ENCODE results near the gene UBALD2. TPM values are rescaled to one million over a fixed set of nuclear protein-coding genes. Genes with fewer than 3 reads are reported as not detected.
"Not testable (repeated sequence)": the region's sequence is repeated elsewhere in the genome, so short reads cannot be mapped to it uniquely, and the experiment has no call there.

UBALD2 gene
- total RNA-seq, 2 donors from 2014 or later: 77.1 to 90.1 TPM

DNA sequence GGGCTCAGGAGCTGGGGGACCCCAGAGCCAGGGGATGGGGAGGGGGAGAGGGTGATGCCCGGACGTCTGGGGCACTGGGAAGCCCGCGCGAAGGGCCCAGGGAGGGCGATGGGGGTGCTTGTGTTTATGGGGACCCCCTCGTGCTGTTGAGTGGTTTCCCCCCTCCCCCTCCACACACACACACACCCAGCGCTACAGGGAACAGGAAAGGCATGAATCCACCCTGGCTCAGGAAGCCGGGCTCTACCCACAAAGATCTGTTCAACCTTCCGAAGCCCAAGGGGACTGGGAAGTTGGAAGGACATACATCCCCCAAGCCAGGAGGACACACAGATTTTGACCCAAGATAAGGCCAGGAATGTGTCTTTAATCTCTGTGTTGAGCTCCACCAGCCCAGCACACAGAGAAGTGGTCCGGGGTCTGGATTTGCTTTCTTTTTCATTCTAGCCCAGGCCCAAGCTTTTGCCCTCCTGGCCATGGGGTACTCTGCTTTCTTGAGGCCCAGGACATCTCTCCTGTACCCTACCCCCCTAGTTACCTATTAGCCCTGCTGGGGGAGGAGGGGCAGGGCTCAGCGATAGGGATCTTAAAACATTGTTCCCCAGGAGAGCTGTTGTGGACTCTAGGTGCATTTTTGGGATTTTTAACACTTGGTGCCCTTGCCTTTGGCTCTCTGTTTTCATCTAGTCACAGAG is 1.2 kb downstream of the UBALD2 start:
- Histone ChIP-seq H3K36me3 (no peaks in the 10 kb centered on the region), H3K9ac (ENCODE audit: low read depth in 2 of 2, low read length in 2 of 2) (peak overlapping the region; percentile 85 to 94), H3K9me3 (no peaks in the 10 kb centered on the region), H3K4me3 (peak overlapping the region; percentile 93), H3K27ac (peak overlapping the region; percentile 84), H3K27me3 (no peaks in the 10 kb centered on the region), H3K4me1 (peaks cover 43% of the 10 kb centered on the region)
- intact Hi-C loops (cut with DNase I): no loop called here
- TF ChIP-seq, protein P1, sequence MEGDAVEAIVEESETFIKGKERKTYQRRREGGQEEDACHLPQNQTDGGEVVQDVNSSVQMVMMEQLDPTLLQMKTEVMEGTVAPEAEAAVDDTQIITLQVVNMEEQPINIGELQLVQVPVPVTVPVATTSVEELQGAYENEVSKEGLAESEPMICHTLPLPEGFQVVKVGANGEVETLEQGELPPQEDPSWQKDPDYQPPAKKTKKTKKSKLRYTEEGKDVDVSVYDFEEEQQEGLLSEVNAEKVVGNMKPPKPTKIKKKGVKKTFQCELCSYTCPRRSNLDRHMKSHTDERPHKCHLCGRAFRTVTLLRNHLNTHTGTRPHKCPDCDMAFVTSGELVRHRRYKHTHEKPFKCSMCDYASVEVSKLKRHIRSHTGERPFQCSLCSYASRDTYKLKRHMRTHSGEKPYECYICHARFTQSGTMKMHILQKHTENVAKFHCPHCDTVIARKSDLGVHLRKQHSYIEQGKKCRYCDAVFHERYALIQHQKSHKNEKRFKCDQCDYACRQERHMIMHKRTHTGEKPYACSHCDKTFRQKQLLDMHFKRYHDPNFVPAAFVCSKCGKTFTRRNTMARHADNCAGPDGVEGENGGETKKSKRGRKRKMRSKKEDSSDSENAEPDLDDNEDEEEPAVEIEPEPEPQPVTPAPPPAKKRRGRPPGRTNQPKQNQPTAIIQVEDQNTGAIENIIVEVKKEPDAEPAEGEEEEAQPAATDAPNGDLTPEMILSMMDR (IDR thresholded peaks at IDR 0.05): no peak
- DNase-seq: peak; percentile 67

GRCh38 chr17:76267051-76267576 is 2.0 kb downstream of the UBALD2 start:
- Histone ChIP-seq H3K9me3 (no peaks in the 10 kb centered on the region), H3K4me1 (peaks cover 46% of the 10 kb centered on the region), H3K27ac (peak overlapping the region; percentile 84), H3K36me3 (no peaks in the 10 kb centered on the region), H3K4me3 (peak overlapping the region; percentile 93), H3K27me3 (no peaks in the 10 kb centered on the region), H3K9ac (ENCODE audit: low read depth in 2 of 2, low read length in 2 of 2) (peak overlapping the region in 1 of 2 donors; percentile 94)
- intact Hi-C loops (cut with DNase I): no loop called here
- no peak for DNase-seq
- TF ChIP-seq, protein P1 (IDR thresholded peaks at IDR 0.05): no peak

DNA sequence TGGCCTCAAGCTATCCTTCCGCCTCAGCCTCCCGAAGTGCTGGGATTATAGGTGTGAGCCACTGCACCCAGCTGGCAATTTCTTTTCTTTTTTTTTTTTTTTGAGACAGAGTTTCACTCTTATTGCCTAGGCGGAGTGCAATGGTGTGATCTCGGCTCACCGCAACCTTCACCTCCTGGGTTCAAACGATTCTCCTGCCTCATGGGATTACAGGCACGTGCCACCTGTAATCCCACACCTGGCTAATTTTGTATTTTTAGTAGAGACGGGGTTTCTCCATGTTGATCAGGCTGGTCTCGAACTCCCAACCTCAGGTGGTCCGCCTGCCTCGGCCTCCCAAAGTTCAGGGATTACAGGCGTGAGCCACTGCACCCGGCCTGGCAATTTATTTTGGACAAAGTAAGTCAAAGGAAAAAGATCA is 2.4 kb downstream of the UBALD2 start:
- H3K4me3 ChIP-seq; intact Hi-C loops (cut with DNase I); DNase-seq; H3K9me3 ChIP-seq; H3K36me3 ChIP-seq; H3K27me3 ChIP-seq: not testable (repeated sequence)
- peaks cover 50% of the 10 kb centered on the region for H3K4me1 ChIP-seq
- peak overlapping the region; percentile 57 to 58 for H3K9ac ChIP-seq (ENCODE audit: low read depth in 2 of 2, low read length in 2 of 2)
- H3K27ac ChIP-seq: peak overlapping the region; percentile 79

- intact Hi-C loops (cut with DNase I): no loop called here
- no peaks in the 10 kb centered on the region for H3K36me3 ChIP-seq
- DNase-seq: peak; percentile 77
- H3K9ac ChIP-seq (ENCODE audit: low read depth in 2 of 2, low read length in 2 of 2): peak overlapping the region; percentile 57 to 58
- H3K27me3 ChIP-seq: no peaks in the 10 kb centered on the region
- H3K4me1 ChIP-seq: peaks cover 45% of the 10 kb centered on the region
- H3K27ac ChIP-seq: peak overlapping the region; percentile 79
- H3K4me3 ChIP-seq: no peak overlapping the region
- no peaks in the 10 kb centered on the region for H3K9me3 ChIP-seq
- TF ChIP-seq, protein P1 (IDR thresholded peaks at IDR 0.05): no peak
These were observed 3.0 kb downstream of the UBALD2 start for GRCh38 chr17:76268015-76268749.

DNA sequence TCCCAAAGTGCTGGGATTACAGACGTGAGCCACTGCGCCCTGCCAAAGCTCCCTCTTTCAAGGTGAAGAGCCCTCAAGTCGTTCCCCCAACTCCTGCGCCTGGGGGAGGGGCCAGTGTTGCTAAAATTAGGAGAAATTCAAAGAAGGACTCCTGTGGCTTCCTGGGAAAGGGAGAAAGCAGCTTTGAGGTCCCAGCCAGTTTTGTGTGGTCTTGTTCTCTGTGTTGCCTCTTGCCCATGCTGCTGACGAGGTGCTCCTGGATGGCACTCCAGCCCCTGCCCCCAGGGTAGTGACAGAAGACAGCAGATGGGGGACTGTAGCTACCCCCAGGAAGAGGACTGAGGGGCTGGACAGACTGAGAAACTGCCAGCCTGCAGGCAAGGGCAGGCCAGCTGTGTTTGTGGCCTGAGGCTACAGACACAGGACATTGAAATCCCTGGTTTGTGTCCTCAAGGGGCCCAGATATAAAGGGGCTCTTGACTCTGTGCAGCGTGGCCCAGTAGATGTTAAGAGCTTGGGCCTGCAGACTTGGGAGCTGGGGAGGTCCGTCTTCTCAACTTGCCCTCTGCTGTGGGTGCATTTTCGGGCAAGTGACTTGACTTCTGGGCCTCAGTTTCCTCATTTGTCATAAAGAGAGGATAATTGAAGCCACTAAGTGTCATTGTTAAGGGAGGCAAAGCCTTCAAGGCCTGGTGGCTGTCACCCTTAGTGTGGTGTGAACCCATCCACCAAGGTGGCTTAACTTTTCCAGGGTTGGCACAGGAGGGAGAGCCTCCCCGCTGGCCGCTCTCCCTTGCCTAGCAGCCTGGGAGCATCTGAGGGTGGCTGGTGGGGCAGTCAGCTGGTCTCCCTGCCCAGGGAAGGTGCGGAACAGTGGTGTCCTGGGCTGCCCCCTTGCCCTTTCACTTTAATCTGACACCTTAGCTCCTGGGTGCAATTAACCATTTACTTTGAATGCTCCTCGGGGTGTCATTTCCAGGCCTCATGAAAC is 4.1 kb downstream of the UBALD2 start:
- H3K9ac ChIP-seq (ENCODE audit: low read depth in 2 of 2, low read length in 2 of 2): peak overlapping the region in 1 of 2 donors; percentile 12
- no peak for DNase-seq
- H3K4me1 ChIP-seq: peaks cover 34% of the 10 kb centered on the region
- H3K27me3 ChIP-seq: no peaks in the 10 kb centered on the region
- TF ChIP-seq, protein P1 (IDR thresholded peaks at IDR 0.05): no peak
- H3K4me3 ChIP-seq: no peak overlapping the region
- no peaks in the 10 kb centered on the region for H3K9me3 ChIP-seq
- H3K36me3 ChIP-seq: no peaks in the 10 kb centered on the region
- peak overlapping the region; percentile 79 for H3K27ac ChIP-seq
- intact Hi-C loops (cut with DNase I): no loop called here

Data from colonic mucosa (tissue), 4 donors.